Measurements from ENCODE around the gene ZC3H15. TPM values are rescaled to one million over a fixed set of nuclear protein-coding genes. Genes with fewer than 3 reads are reported as not detected.

ZC3H15 gene
- polyA plus RNA-seq, 3 donors = 98.1 to 108 (median 107) TPM

DNA sequence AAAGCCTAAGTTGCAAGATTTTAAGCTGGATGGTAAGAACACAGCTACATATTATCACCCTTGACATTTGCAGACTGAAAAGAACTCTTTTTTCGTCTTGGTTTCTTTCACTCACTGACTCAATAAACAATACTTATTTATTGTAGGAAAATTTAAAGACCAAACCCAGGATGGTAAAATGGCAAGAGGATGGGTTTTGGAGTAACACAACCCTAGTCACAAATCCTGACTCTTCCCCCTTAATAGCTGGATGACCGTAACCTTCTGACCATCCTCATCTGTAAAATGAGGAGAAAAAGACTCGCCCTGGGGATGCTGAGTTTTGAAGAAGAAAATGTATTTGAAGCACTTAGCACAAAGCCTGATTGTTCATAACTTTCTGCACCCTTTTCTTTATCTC lies 48.3 kb downstream of the ZC3H15 start:
- no peak for DNase-seq

DNA sequence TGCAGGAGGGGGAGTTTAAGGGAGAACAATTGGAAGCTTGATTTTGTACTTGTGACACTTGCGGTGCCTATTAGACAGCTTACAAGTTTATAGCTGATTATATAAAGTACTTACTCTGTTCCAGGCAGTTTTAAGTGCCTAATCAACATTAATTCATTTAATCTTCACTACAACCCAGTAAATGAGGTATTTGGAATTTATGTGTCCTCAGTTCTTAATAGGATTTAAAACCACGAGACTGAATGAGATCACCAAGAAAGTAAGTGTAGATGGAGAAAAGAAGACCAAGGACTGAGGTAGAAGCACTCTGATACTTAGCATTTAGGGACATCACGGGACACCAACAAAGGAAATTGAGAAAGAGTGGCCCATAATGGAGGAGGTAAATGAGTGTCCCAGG lies 49.8 kb downstream of the ZC3H15 start:
- DNase-seq = no peak

DNA sequence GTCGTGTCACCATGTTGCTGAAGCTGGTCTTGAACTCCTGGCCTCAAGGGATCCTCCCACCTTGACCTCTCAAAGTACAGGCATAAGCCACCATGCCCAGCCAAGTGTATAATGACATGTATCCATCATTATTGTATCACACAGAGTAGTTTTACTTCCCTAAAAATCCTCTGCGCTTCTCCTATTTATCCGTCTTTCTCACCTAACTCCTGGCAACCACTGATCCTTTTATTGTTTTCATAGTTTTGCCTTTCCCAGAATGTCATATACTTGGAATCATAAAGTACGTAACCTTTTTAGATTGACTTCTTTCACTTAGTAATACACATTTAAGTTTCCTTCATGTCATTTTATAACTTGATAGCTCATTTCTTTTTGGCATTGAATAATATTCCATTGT lies 51.0 kb downstream of the ZC3H15 start:
- no peak for DNase-seq

DNA sequence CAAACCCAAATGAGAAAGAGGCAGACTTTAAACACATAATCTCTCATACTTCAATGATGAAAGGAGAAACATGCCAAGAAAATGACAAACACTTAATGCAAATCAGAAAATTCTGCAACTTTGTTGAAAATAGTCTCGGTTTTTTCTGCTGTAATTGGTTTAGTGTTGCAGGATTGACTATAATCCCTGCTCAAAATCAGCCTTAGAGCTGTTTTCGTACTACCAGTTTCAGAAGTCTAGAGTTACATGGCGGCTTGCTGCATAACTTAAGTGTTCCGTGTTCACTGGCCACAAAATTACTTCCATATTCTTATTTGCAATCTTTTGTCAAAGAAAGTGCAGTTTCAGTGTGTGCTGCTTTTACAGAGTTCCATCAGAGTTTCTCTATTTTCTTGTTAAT lies 54.9 kb downstream of the ZC3H15 start:
- DNase-seq = no peak

DNA sequence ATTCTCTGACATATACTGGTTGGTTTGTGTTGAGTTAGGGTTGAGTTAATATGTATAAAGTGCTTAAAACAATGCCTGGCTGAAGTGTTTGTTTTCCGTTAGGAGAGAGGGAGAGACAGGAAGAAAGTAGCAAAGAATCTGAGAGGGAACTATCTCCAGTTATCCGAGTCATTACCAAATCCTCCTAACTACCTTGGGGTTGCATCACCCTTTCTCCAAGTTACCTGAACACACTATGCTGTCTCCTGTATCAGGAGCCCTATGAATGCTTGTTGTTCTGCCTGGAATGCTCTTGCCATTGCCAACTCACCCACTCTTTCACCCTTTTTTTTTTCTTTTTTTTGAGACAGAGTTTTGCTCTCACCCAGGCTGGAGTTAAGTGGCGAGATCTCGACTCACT lies 55.9 kb downstream of the ZC3H15 start:
- DNase-seq = no peak

DNA sequence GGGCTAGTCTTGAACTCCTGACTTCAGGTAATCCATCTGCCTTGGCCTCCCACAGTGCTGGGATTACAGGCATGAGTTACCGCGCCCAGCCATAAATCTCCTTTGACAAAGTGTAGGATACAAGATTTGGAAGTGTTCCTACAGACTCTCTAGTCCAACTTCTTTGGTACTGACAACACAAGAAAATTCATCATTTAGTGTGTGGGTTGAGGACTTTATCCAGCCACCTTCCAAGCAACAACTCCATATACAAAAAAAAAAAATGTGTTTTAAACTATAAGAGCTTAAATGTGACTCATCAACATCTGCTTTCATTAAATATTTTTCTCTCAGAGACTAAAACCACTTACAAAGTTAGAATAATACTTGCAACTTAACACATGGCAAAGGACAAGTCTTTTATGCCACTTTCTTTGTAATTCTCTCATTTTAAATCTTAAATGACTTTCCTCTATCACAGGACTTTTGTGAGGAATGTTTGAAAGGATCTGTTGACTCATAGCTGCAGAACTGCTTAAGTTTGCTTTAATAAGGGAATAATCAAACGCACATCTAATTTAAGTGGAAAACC lies 57.6 kb downstream of the ZC3H15 start:
- DNase-seq = no peak

DNA sequence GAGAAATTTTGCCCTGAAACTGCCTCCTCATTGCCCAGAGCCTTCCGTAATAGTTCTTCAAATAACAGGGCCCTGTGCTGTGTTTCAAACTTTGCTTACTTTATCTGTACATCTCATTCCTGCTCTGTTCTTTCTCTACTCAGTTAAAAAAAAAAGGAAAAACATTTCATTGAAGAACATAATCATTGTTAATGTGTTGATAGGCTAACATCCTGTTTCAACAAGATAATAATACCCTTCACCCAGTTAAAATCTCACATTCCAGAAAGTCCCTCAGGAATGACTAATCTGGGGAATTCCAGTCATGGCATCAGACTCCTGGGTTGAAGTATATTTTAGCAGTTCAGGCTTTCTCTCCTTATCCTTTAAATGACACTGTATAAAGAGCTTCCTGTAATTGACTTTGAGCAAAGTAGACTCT lies 58.2 kb downstream of the ZC3H15 start:
- peak; percentile 19 for DNase-seq

DNA sequence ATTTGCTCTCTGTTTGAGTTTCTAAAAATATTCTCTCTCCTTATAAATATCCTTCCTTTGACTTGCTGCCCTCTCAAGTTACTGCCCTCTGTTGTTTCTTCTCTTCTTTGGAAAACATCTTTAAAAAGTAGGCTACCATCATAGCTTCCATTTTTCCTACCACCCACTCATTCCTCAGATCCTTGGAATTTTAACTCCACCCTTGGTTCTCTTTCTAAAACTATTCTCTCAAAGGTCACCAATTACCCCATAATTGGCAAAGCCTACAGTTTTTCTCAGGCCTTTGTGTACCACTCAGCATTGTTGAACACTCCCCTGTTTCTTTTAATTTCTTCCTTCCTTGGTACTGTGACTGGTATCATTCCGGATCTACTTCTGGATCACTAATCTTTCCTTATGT lies 60.8 kb downstream of the ZC3H15 start:
- DNase-seq = no peak

DNA sequence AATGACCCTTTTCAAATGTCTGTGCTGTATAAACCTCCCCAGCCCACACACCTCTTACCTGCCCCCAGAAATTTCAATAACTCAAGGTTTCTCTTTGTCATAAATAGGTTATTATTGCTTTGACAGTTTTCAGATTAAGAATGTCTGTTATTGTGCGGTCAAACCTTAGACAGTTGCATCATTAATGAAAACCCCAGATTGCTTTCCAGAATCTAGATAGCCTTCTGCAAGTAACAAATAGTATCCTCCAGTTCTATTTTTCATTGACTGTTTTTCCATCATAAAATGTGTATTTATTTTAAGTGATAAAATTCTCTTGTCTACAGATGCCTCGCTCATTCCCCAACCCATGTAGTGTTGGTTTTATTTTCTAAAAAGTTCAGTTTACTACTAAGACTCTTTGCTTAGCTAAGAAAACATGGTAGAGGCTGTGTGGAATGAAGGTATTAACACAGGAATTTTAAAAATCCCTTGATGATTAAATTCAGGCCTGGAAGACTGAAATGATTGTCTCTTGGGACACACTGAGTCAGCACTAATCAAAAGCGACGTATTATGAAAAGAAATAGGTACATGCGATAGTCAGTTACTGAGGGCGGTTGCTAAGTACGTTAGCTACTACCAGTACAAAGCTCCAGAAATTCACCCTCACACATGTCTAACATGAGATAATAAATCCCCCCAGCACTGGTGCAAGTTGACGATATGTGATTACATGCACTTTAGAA lies 65.4 kb downstream of the ZC3H15 start:
- no peak for DNase-seq

DNA sequence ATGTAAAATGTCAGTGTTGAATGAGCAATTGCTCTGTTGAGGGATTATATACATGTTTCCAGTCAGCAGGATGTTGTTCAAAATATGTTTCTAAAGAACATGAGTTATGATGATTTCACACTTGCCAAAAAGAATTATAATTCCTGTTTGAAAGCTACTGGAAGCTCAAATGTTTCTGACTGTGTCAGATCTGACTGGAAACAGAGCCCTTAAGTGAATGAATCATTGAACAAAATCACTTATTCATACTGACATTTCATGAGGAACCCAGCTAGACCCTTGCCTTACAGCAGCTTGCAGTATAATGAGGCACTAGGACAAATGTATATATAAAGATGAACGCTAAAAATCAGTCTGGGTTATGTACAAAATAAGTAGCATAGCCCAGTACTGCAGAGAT lies 68.4 kb downstream of the ZC3H15 start:
- DNase-seq = no peak

DNA sequence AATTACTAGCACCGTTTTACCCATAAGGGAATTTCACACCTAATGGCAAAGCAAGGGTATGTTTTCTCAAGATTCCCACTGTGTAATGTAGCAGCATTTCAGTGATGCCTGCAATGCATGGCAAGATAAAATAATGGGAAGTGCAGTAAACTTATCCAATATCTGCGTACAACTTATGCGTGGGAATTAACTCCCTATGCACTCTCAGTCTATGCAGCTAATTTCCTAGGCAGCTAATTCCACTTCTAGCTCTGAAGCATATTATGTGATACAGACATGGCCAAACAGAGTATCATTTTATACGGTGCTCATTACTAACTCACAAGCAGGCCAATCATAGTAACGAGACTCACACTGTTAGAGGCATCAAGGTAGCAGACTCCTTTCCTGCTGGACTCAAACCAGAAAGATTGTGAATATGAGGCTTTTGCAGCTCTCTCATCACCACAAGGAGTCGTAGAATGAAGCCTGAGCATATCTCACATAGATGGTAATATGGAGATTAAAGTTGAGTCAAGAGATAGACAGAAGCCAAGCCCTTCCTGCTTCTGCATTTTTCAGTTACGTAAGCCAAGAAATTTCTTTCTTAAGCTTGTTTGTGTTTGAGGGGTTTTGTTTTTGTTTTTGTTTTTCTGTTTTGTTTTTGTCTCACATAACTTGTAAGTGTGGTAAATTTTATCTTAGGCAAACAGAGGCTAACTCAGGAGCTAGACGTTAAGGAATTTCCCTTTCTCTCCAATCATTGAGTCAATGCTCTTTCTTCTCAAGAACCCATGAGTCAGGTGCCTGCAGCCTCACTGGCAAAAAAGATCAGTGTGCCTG lies 69.0 kb downstream of the ZC3H15 start:
- no peak for DNase-seq

DNA sequence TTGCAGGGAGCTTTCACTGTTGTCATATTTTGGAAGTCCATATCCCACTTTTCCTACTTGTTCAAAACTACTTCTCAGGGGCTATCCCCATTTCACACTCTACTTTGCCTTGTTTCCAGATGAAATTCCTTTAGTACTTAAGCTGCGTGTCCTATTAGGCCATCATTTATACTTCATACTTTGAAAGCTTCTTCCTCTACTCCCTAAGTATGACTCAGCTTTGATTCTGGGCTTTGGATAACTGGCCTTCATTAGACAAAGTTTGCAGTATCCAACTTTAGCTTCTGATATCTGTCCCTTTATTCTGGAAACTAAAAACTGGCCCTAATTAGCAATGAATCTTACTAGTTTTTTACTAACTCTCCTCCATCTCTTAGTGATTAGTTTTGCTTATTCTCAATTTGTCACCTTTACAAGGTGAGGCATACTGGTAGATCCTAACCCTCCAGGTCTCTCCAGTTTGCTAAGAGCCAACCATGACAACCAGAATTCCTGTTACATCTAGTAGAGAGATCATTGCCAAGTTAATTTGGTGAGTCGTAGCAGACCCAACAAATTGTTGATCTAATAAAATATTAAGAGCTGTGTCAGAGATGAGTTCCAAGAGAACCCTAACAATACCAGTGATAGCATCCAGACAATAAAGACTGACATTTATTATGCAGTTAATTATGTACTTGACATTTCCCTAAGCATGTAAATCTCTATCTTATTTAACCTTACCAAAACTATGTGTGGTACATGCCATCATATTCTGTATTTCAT lies 72.6 kb downstream of the ZC3H15 start:
- DNase-seq = no peak

Other genes starting within 250 kb of the ZC3H15 start
- gene ITGAV, start 103.8 kb downstream of the ZC3H15 start, polyA plus RNA-seq (ENCODE audit: insufficient read length in 3 of 3) = 10 to 100 TPM; 63.4 to 69.5 (median 66.8) TPM
- gene FAM171B, start 207.8 kb downstream of the ZC3H15 start, polyA plus RNA-seq (ENCODE audit: insufficient read length in 3 of 3) = 10 to 100 TPM; 10.7 to 11.3 (median 10.8) TPM

Measured in renal pelvis (tissue), 4 donors.